Duodenal mucosa (tissue), 2 donors: ENCODE measurements around the gene KIF3B.
A peak's percentile ranks its signal among the peaks of the same experiment; 100 is the strongest.

ENCODE experiments used
- H3K27ac ChIP-seq: one replicate; pipeline ENCODE4 v1.7.0; 2013; ENCODE audit warnings: low read depth, low read length
- H3K27me3 ChIP-seq, 2 donors: one replicate each; pipeline ENCODE4 v1.7.0; 2013; ENCODE audit warnings: low read length in 2 of 2, control low read depth in 1 of 2; ENCODE audit not compliant: insufficient read depth in 2 of 2, control insufficient read depth in 1 of 2
- H3K36me3 ChIP-seq, 2 donors: one replicate each; pipeline ENCODE4 v1.7.0; 2013; ENCODE audit warnings: low read length in 2 of 2, control low read depth in 1 of 2; ENCODE audit not compliant: insufficient read depth in 2 of 2, control insufficient read depth in 1 of 2
- H3K4me1 ChIP-seq, 2 donors: one replicate each; pipeline ENCODE4 v1.7.0; 2013; ENCODE audit warnings: low read length in 2 of 2, control low read depth in 1 of 2; ENCODE audit not compliant: insufficient read depth in 2 of 2, control insufficient read depth in 1 of 2
- H3K4me3 ChIP-seq, 2 donors: one replicate each; pipeline ENCODE4 v1.7.0; 2013; ENCODE audit warnings: low read length in 2 of 2, low read depth in 1 of 2
- H3K9ac ChIP-seq, 2 donors: one replicate each; pipeline ENCODE4 v1.7.0; 2013; ENCODE audit warnings: low read length in 2 of 2, low read depth in 1 of 2
- H3K9me3 ChIP-seq, 2 donors: one replicate each; pipeline ENCODE4 v1.7.0; 2013; ENCODE audit warnings: low read length in 2 of 2, control low read depth in 1 of 2; ENCODE audit not compliant: control insufficient read depth in 1 of 2

KIF3B gene

GRCh38 chr20:32277361-32278198 is at the start of gene KIF3B:
KIF3B (plus strand) TSS chr20:32277651; CDS start chr20:32309778, 32,127 bp downstream.
- no peaks in the 10 kb centered on the region for H3K27me3 ChIP-seq
- peak within 1 kb of the TSS; percentile 84 to 90 for H3K4me3 ChIP-seq
- no peaks in the 10 kb centered on the region for H3K9me3 ChIP-seq
- peak within 1 kb of the TSS; percentile 75 for H3K27ac ChIP-seq
- peak within 1 kb of the TSS; percentile 80 to 91 for H3K9ac ChIP-seq
- H3K4me1 ChIP-seq, result peaks cover 14 to 19% of the 10 kb centered on the region in 2 donors
- peaks cover 0 to 5% of the 10 kb centered on the region in 2 donors for H3K36me3 ChIP-seq

GRCh38 chr20:32227744-32228688 is 49.4 kb upstream of the KIF3B start:
- H3K27ac ChIP-seq, result peak overlapping the region; percentile 82
- peak overlapping the region; percentile 45 to 54 for H3K9ac ChIP-seq
- H3K4me3 ChIP-seq, result peak overlapping the region; percentile 17 to 29
- H3K9me3 ChIP-seq, result no peaks in the 10 kb centered on the region
- peaks cover 54 to 61% of the 10 kb centered on the region in 2 donors for H3K4me1 ChIP-seq
- H3K36me3 ChIP-seq, result peaks cover 23 to 43% of the 10 kb centered on the region in 2 donors
- H3K27me3 ChIP-seq, result no peaks in the 10 kb centered on the region

GRCh38 chr20:32229251-32229747 is 48.2 kb upstream of the KIF3B start:
- Histone ChIP-seq H3K4me3 (no peak overlapping the region), H3K36me3 (peaks cover 30 to 43% of the 10 kb centered on the region in 2 donors), H3K27ac (no peak overlapping the region), H3K27me3 (no peaks in the 10 kb centered on the region), H3K4me1 (peaks cover 59 to 73% of the 10 kb centered on the region in 2 donors), H3K9me3 (no peaks in the 10 kb centered on the region), H3K9ac (no peak overlapping the region)

GRCh38 chr20:32230707-32231106 is 46.7 kb upstream of the KIF3B start:
- no peaks in the 10 kb centered on the region for H3K27me3 ChIP-seq
- peaks cover 40 to 53% of the 10 kb centered on the region in 2 donors for H3K36me3 ChIP-seq
- H3K9me3 ChIP-seq, result no peaks in the 10 kb centered on the region
- H3K9ac ChIP-seq, result no peak overlapping the region
- H3K4me3 ChIP-seq, result no peak overlapping the region
- no peak overlapping the region for H3K27ac ChIP-seq
- peaks cover 57 to 80% of the 10 kb centered on the region in 2 donors for H3K4me1 ChIP-seq

- Histone ChIP-seq H3K9ac (no peak overlapping the region), H3K27ac (no peak overlapping the region)
Measured at GRCh38 chr20:32231245-32231644, 46.2 kb upstream of the KIF3B start.

GRCh38 chr20:32231847-32232246 is 45.6 kb upstream of the KIF3B start:
- H3K4me1 ChIP-seq, result peaks cover 59 to 80% of the 10 kb centered on the region in 2 donors
- H3K27me3 ChIP-seq, result no peaks in the 10 kb centered on the region
- H3K9ac ChIP-seq, result no peak overlapping the region
- H3K27ac ChIP-seq, result no peak overlapping the region
- H3K4me3 ChIP-seq, result no peak overlapping the region
- H3K9me3 ChIP-seq, result no peaks in the 10 kb centered on the region
- H3K36me3 ChIP-seq, result peaks cover 40 to 60% of the 10 kb centered on the region in 2 donors

More at GRCh38 chr20:32231245-32231644, 46.2 kb upstream of the KIF3B start:
- Histone ChIP-seq H3K9me3 (no peaks in the 10 kb centered on the region), H3K27me3 (no peaks in the 10 kb centered on the region), H3K4me1 (peaks cover 59 to 80% of the 10 kb centered on the region in 2 donors), H3K36me3 (peaks cover 40 to 57% of the 10 kb centered on the region in 2 donors), H3K4me3 (no peak overlapping the region)

- no peak overlapping the region for H3K27ac ChIP-seq
Measured at GRCh38 chr20:32232326-32232886, 45.0 kb upstream of the KIF3B start.

GRCh38 chr20:32233286-32233685 is 44.2 kb upstream of the KIF3B start:
- Histone ChIP-seq H3K27me3 (no peaks in the 10 kb centered on the region), H3K4me1 (peaks cover 52 to 69% of the 10 kb centered on the region in 2 donors), H3K36me3 (peaks cover 37 to 57% of the 10 kb centered on the region in 2 donors), H3K4me3 (no peak overlapping the region), H3K9me3 (no peaks in the 10 kb centered on the region), H3K27ac (no peak overlapping the region), H3K9ac (no peak overlapping the region)

More at GRCh38 chr20:32232326-32232886, 45.0 kb upstream of the KIF3B start:
- Histone ChIP-seq H3K9ac (no peak overlapping the region), H3K27me3 (no peaks in the 10 kb centered on the region), H3K36me3 (peaks cover 40 to 60% of the 10 kb centered on the region in 2 donors), H3K4me1 (peaks cover 59 to 77% of the 10 kb centered on the region in 2 donors), H3K4me3 (no peak overlapping the region), H3K9me3 (no peaks in the 10 kb centered on the region)

- H3K4me3 ChIP-seq, result no peak overlapping the region
- no peaks in the 10 kb centered on the region for H3K27me3 ChIP-seq
- no peak overlapping the region for H3K27ac ChIP-seq
- H3K9ac ChIP-seq, result no peak overlapping the region
- no peaks in the 10 kb centered on the region for H3K9me3 ChIP-seq
- H3K4me1 ChIP-seq, result peaks cover 45 to 59% of the 10 kb centered on the region in 2 donors
- peaks cover 33 to 53% of the 10 kb centered on the region in 2 donors for H3K36me3 ChIP-seq
Measured at GRCh38 chr20:32234135-32234808, 43.2 kb upstream of the KIF3B start.
